GM10847 (cell line): ENCODE data around the gene PEAK1.

Experiments used
- POLR2A ChIP-seq: IDR thresholded peaks from 2 replicates; pipeline ENCODE4 v1.6.1; 2011; ENCODE audit not compliant: insufficient read length; ENCODE audit errors: extremely low read depth

The PEAK1 gene

DNA sequence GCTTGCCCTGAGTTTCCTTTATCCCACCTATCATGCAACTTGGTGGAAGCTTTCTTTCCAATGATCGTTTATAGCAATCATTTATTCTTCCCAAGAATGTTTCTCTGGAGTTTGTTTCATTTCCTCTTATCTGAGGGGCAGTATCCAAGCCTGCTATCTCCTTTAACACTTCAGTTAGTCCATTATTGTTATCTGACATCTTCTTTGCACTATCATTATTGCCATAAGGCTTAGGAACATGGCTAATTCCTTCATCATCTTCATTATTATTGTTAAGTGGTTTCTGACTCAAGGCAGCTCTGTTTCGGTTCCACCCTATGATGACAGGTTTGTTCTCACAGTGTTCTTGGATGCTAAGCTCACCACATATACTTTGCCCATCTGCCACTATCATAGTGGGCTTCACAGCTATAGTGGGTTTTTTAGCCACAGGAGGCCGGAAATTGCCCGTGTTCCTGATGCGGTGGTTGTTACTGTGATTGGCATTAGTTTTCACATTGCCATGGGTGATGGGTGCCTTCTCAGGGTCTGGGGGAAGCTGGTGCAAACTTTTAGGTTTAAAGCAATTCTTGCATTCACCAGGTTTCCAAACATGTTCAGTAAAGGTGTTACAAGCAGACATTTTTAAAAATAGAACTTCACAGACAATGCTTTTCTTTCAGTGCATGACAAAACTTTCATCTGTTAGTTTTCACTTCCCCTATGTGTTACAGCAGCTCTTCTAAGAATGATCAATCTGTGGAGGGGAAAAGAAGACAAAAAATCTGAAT lies 238.4 kb downstream of the PEAK1 start:
- TF ChIP-seq POLR2A = no peak

GRCh38 chr15:77180757-77181156 lies 239.1 kb downstream of the PEAK1 start:
- TF ChIP-seq POLR2A = no peak

- no peak for TF ChIP-seq POLR2A
Measured at GRCh38 chr15:77180270-77180669, 239.6 kb downstream of the PEAK1 start.

DNA sequence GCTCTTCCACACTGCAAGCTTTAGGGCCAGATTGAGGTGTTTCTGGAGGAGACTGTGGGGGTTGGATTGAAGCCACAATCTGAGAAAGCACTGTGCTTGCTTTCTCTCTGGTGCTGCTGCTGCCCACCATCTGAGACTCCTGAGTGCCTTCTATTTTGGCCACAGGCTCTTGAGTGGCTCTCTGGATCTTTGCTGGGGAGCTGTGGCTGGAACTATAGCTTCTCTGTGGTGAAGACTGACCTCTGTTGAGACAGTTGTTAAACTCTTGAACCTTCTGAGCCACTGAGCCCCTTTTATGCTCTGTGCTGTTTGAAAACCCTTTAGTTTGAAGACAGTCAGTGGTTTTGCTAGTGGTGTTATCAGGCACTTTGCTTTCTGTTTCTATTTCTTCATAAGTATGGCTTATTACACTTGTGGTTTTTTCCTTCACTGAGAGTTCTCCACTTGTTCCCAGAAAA lies 240.3 kb downstream of the PEAK1 start:
- no peak for TF ChIP-seq POLR2A

- TF ChIP-seq POLR2A = no peak
Measured at GRCh38 chr15:77178411-77178810, 241.5 kb downstream of the PEAK1 start.

GRCh38 chr15:77173487-77173886 lies 246.4 kb downstream of the PEAK1 start:
- no peak for TF ChIP-seq POLR2A

DNA sequence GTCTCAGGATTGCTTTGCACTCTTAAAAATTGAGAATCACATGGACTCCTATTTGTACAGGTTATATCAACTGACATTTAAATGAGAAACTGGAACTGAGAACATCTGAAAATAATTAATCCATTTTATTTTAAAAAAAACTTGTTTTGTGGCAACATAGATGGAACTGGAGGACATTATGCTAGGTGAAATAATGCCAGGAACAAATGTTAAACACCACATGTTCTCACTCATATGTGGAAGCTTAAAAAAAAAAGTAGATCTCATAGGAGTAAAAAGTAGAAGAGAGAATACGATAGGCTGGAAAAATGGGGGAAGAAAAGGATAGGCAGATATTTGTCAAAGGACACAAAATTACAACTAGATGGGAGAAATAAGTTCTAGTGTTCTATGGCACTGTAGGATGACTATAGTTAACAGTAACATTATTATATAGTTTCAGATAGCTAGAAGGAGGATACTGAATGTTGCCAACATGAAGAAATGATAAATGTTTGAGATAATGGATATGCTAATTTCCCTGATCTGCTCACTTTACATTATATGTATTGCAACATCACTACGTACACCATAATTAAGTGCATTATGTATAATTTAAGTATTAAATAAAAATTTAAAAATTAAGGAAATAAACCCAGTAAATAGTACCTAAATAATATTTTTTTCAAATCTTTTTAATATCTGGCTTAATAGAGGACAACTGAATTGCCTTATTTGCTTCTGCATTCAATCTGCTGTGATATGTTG lies 248.5 kb downstream of the PEAK1 start:
- TF ChIP-seq POLR2A = no peak

DNA sequence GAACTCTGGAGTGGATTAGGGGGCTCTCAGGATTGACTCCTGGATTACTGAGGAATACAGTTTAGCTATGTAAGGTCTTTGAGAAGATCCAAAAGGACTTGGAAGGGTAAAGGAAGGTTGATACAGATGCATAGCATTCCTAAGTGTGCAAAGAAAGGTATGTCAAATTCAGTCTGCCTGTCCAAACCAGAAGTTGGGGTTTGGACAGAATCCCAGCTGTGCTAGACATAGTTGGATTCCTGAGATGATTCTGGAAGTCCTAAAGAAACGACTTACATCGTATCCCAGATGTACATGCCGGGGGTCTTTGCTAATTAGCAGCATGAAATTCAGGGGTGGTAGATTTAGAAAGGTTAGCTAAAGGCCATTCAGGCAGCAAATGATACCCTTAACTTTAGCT lies 251.3 kb downstream of the PEAK1 start:
- TF ChIP-seq POLR2A = no peak

GRCh38 chr15:77168141-77168540 lies 251.8 kb downstream of the PEAK1 start:
- no peak for TF ChIP-seq POLR2A

DNA sequence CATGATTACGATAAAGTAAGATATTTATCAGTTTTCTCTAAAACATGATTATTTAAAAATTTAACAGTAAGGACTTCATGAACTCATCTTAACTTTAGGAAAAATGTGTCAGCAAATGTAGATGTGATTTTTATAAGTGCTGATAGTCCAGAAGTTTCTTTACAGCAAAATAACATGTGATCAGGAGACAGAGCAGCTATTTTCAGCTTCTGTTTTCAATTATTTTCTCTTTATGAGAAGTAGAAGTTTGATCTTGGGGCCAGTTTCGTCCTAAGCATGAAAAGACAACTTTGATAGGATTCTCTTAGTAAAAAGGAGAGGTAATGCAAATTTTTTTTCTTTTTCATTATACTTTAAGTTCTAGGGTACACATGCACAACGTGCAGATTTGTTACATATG lies 252.5 kb downstream of the PEAK1 start:
- TF ChIP-seq POLR2A = no peak

GRCh38 chr15:77163781-77164384 lies 256.0 kb downstream of the PEAK1 start:
- no peak for TF ChIP-seq POLR2A

DNA sequence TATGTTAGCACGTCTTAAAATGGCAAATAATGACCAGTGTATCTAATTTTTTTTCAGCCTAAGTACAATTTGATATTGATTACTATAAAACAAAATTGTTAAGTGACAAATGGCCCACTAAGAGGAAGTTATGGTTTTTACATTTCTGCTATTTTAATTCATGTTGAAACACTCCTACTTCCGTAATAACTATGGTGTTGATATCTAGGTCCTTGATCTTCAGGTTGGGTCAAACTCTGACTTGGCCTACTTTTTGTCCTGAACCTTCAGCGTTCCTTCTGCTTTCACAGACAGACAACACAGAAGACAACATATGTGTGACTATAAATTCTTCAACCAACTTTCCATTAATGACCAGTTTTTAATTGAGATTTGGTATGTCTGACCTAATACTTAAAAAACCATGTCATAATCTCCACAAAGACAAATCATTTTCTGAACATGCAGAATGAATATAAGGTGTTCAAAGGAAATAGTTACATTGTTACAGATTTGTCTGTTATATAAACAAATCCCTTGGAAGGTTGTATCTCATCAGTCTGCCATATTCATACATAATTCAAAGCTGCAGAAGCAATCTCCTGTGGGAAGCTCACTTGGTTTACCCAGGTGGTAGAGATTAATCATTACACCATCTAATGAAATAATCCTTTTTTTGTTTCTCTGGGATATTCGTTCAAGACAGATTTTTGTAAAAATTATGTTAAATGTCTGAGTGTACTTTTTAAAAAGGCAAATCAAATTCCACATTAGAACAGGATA lies 256.9 kb downstream of the PEAK1 start:
- TF ChIP-seq POLR2A = no peak

DNA sequence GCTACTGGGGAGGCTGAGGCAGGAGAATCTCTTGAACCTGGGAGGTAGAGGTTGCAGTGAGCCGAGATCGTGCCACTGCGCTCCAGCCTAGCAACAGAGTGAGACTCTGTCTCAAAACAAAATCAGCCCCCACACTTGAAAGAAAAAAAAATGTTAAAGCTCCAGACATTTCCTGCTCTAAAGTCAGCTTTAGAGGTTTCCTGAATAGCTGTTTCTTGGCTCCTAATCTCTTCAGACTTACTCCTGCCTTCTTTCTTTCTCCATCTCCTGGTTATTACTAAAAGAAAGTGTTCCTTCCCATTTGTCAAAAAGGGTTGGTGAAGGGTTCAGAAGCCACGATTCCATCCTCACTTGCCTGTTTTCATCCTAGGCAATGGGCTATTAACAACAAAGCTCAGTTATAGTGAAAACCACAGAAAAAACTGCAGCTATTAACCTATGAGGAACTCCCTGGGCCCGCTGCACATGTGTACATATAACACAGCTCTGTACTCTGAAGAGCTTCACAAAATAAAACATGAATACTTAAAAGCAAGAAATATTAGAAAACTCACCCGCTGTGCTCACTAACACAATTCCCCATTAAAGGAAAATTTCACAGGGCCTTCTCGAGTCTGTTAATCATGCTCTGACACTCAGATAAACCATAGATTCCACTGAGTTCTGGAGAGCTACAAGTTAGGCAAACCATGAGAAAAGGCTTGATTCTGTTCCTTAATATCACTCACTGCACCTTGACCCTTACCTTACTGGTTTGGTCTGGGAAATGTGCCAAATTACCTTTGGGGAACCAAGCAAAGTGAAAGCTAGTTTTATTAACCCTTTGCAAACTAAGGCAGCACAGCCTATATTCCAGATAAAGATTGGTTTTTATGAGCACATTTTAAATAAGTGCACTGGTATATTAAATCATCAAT lies 259.1 kb downstream of the PEAK1 start:
- TF ChIP-seq POLR2A = no peak

DNA sequence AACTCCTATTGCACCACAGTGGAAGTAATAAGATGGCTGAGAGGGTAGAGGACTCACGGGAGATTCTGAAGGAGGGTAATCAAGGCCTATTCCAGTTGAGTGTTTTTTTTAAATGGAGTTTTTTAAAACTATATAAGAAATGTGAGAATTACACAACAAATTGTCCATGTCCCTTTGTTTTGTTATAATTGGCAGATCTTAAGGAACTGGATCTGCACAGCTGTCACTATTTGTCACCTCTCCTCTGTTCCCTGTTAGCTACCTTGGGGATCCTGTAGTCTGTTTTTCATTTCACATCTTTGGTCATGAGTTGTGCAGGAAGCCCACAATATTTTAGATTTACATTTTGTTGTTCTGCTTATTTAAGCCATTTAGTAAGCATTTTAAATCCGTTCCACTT lies 271.7 kb downstream of the PEAK1 start:
- TF ChIP-seq POLR2A = no peak

GRCh38 chr15:77145370-77145769 lies 274.5 kb downstream of the PEAK1 start:
- TF ChIP-seq POLR2A = no peak
